C4-2B (cell line): ENCODE measurements around the gene KDM6A.

Experiments
- H3K27ac ChIP-seq: fragments of 450-650 bp; 2 replicates; pipeline ENCODE4 v1.5.1; 2017
- CTCF ChIP-seq: fragments of 450-650 bp; conservative IDR thresholded peaks from 2 replicates; pipeline ENCODE4 v1.5.1; 2017; ENCODE audit warnings: mild to moderate bottlenecking
- ZFX ChIP-seq: fragments of 450-650 bp; IDR thresholded peaks from 2 replicates; pipeline ENCODE4 v1.6.1; 2017

The KDM6A gene

GRCh38 chrX:44890247-44890646 lies 17.3 kb downstream of the KDM6A start:
- peak overlapping the region; percentile 93 for H3K27ac ChIP-seq
- TF ChIP-seq CTCF (no peak), ZFX (no peak)

- peak overlapping the region; percentile 93 for H3K27ac ChIP-seq
Observed at GRCh38 chrX:44890687-44891086, 17.7 kb downstream of the KDM6A start.

GRCh38 chrX:44891642-44892041 lies 18.7 kb downstream of the KDM6A start:
- peak overlapping the region; percentile 98 for H3K27ac ChIP-seq
- no peak for TF ChIP-seq ZFX
- no peak for TF ChIP-seq CTCF

GRCh38 chrX:44896876-44897186 lies 23.8 kb downstream of the KDM6A start:
- no peak overlapping the region for H3K27ac ChIP-seq
- TF ChIP-seq ZFX (no peak), CTCF (no peak)

GRCh38 chrX:44897539-44897938 lies 24.6 kb downstream of the KDM6A start:
- TF ChIP-seq CTCF (no peak), ZFX (no peak)
- peak overlapping the region; percentile 89 for H3K27ac ChIP-seq

- no peak for TF ChIP-seq ZFX
- no peak for TF ChIP-seq CTCF
- H3K27ac ChIP-seq: peak overlapping the region; percentile 89
Observed at GRCh38 chrX:44898411-44899221, 25.6 kb downstream of the KDM6A start.

- TF ChIP-seq ZFX (no peak), CTCF (no peak)
- H3K27ac ChIP-seq: no peak overlapping the region
Observed at GRCh38 chrX:44899946-44900345, 27.0 kb downstream of the KDM6A start.

- TF ChIP-seq ZFX: no peak
- no peak for TF ChIP-seq CTCF
- H3K27ac ChIP-seq: no peak overlapping the region
Observed at GRCh38 chrX:44903107-44903506, 30.1 kb downstream of the KDM6A start.
